HepG2 (cell line): ENCODE results near the gene RPL26. TPM values are rescaled to one million over a fixed set of nuclear protein-coding genes. Genes with fewer than 3 reads are reported as not detected.

ENCODE experiments used
- ARID2 ChIP-seq: sonication (generic); formaldehyde crosslinking; IDR thresholded peaks from 2 replicates; pipeline ENCODE4 v1.8.1; 2022; ENCODE audit warnings: mild to moderate bottlenecking, missing genetic modification reagents, borderline replicate concordance
- ARID3A ChIP-seq: IDR thresholded peaks from 2 replicates; pipeline ENCODE4 v1.6.1; 2012; ENCODE audit warnings: low read depth, low read length, improper control_type of control experiment
- ARNT ChIP-seq: fragments of 450-650 bp; IDR thresholded peaks from 2 replicates; pipeline ENCODE4 v1.6.1; 2017
- ATRX ChIP-seq: sonication (generic); formaldehyde crosslinking; IDR thresholded peaks from 2 replicates; pipeline ENCODE4 v1.4.0; 2020; ENCODE audit warnings: missing genetic modification reagents, borderline replicate concordance
- ELK4 ChIP-seq: sonication (generic); formaldehyde crosslinking; IDR thresholded peaks from 2 replicates; pipeline ENCODE4 v1.9.0; 2021; ENCODE audit warnings: missing genetic modification reagents, borderline replicate concordance
- NFIC ChIP-seq: IDR thresholded peaks from 2 replicates; pipeline ENCODE4 v1.6.1; 2012; ENCODE audit warnings: mild to moderate bottlenecking, low read length, inconsistent platforms
- NR2F1 ChIP-seq, 2 experiments: fragments of 450-650 bp in 1 of 2; formaldehyde crosslinking in 1 of 2; IDR thresholded peaks; 2 replicates each; pipeline versions ENCODE4 v1.5.0 to v1.6.1; 2016 to 2020; ENCODE audit warnings: mild to moderate bottlenecking in 1 of 2, missing compliant biosample characterization in 1 of 2, missing genetic modification reagents in 1 of 2, moderate library complexity in 1 of 2
- PCBP2 ChIP-seq: fragments of 200-400 bp; formaldehyde crosslinking; optimal IDR thresholded peaks from 2 replicates; pipeline ENCODE3; 2018; ENCODE audit warnings: low read length, low read depth; ENCODE audit not compliant: poor library complexity, severe bottlenecking
- PHF20 ChIP-seq: sonication (generic); formaldehyde crosslinking; IDR thresholded peaks from 2 replicates; pipeline ENCODE4 v1.5.0; 2020; ENCODE audit warnings: mild to moderate bottlenecking, missing genetic modification reagents
- PHF21A ChIP-seq: sonication (generic); formaldehyde crosslinking; IDR thresholded peaks from 2 replicates; pipeline ENCODE4 v1.5.0; 2020; ENCODE audit warnings: mild to moderate bottlenecking, missing genetic modification reagents
- TOPORS ChIP-seq: sonication (generic); formaldehyde crosslinking; IDR thresholded peaks from 2 replicates; pipeline ENCODE4 v1.8.0; 2023; ENCODE audit warnings: mild to moderate bottlenecking, missing genetic modification reagents
- ZFP82 ChIP-seq: sonication (generic); formaldehyde crosslinking; IDR thresholded peaks from 2 replicates; pipeline ENCODE4 v1.5.1; 2020; ENCODE audit warnings: mild to moderate bottlenecking, missing genetic modification reagents, borderline replicate concordance
- ZNF318 ChIP-seq: sonication (generic); formaldehyde crosslinking; IDR thresholded peaks from 2 replicates; pipeline ENCODE4 v1.4.0; 2020; ENCODE audit warnings: mild to moderate bottlenecking, missing genetic modification reagents
- ZNF431 ChIP-seq: sonication (generic); formaldehyde crosslinking; IDR thresholded peaks from 2 replicates; pipeline ENCODE4 v1.9.0; 2022; ENCODE audit warnings: missing genetic modification reagents, low read depth, mild to moderate bottlenecking, borderline replicate concordance
- ZNF720 ChIP-seq: sonication (generic); formaldehyde crosslinking; IDR thresholded peaks from 2 replicates; pipeline ENCODE4 v1.4.0; 2020; ENCODE audit warnings: missing genetic modification reagents
- ZNF780A ChIP-seq: sonication (generic); formaldehyde crosslinking; IDR thresholded peaks from 2 replicates; pipeline ENCODE4 v1.8.0; 2022; ENCODE audit warnings: mild to moderate bottlenecking, missing genetic modification reagents, moderate library complexity
- polyA plus RNA-seq, 8 experiments: library from polyadenylated mRNA; depleted of rRNA in 3 of 8; stranded (reverse) in 7 of 8; unstranded in 1 of 8; fragments of >200 nt; fragmentation: Illumina TruSeq in 4 of 8; extraction: Trizol in 4 of 8; gene quantifications; 2 replicates each; pipeline versions ENCODE4 v1.2.1 to v1.2.3, GENCODE V29; 2011 to 2016; ENCODE audit warnings: low read depth in 4 of 8, missing spikeins in 1 of 8, mixed read lengths in 1 of 8; ENCODE audit not compliant: insufficient read depth in 1 of 8
- total RNA-seq, 5 experiments: library from RNA; depleted of rRNA; stranded (reverse); fragments of >200 nt; fragmentation: Illumina TruSeq; extraction: Trizol; gene quantifications; 2 replicates each; pipeline ENCODE4 v1.2.3, GENCODE V29; 2016; ENCODE audit warnings: low read depth in 1 of 5

Gene RPL26
- total and polyA plus RNA-seq, 2 of the 13 experiments (the other 11 are each of a cell fraction or from before 2014, with no cell fraction given) = 2,817 to 3,529 TPM

- TF ChIP-seq ZNF318 (CRISPR knock-in tag) (no peak), ARNT (no peak), ELK4 (CRISPR knock-in tag) (no peak), ARID3A (peak; percentile 82), ARID2 (CRISPR knock-in tag) (no peak), ATRX (CRISPR knock-in tag) (no peak), NR2F1 (CRISPR knock-in tag; IDR thresholded peaks at IDR 0.05) (peak; percentile 93 to 98), PHF20 (CRISPR knock-in tag) (no peak), ZNF431 (CRISPR knock-in tag) (peak; percentile 37; the same call in 1 of the 2 replicates), ZFP82 (CRISPR knock-in tag) (no peak), TOPORS (0 out of 2 replicates have a peak, but pooled peaks have one; percentile 49), PHF21A (CRISPR knock-in tag) (peak; percentile 93), NFIC (peak; percentile 98), ZNF720 (CRISPR knock-in tag) (no peak), PCBP2 (no peak), ZNF780A (CRISPR knock-in tag) (0 out of 2 replicates have a peak, but pooled peaks have one; percentile 33)
Observed at GRCh38 chr17:8420041-8420934, 37.3 kb upstream of the RPL26 start (continued).
